ENCODE measurements around the gene THNSL1. TPM values are rescaled to one million over a fixed set of nuclear protein-coding genes. Genes with fewer than 3 reads are reported as not detected.
A peak's percentile ranks its signal among the peaks of the same experiment; 100 is the strongest.

Gene THNSL1
- total and polyA plus RNA-seq, 9 of the 15 experiments (the other 6 are each of a cell fraction or from before 2014, with no cell fraction given), result 4.5 to 8.6 (median 6.3) TPM

DNA sequence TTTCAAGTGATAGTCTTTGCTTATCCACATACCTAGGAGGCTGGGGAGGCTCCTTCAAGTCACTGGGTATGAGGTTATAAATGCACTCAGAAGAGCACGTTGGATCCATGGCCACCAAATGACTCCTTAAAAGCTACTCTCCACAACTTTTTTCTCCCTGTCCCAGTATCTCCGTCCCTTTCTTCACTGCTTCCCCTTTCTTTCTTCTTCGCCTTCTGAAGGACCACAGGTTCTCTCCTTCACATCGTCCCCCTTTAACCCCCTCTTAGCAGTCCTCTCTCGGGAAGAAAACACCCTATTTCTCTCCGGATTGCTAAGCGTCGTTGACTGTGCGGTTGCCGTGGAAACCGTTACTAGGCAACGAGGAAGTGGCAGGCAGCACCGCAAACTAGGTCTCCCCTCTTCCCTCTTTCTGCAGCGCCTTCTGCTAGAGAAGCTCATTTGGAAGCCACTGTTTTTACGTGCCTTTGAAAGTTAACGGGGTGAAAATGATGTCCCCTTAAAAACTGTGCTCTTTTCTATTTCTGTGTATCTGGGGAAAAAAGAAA, 510 bp upstream of the THNSL1 start, which contains the start of gene ENKUR (continued):
- TF ChIP-seq, protein P1, sequence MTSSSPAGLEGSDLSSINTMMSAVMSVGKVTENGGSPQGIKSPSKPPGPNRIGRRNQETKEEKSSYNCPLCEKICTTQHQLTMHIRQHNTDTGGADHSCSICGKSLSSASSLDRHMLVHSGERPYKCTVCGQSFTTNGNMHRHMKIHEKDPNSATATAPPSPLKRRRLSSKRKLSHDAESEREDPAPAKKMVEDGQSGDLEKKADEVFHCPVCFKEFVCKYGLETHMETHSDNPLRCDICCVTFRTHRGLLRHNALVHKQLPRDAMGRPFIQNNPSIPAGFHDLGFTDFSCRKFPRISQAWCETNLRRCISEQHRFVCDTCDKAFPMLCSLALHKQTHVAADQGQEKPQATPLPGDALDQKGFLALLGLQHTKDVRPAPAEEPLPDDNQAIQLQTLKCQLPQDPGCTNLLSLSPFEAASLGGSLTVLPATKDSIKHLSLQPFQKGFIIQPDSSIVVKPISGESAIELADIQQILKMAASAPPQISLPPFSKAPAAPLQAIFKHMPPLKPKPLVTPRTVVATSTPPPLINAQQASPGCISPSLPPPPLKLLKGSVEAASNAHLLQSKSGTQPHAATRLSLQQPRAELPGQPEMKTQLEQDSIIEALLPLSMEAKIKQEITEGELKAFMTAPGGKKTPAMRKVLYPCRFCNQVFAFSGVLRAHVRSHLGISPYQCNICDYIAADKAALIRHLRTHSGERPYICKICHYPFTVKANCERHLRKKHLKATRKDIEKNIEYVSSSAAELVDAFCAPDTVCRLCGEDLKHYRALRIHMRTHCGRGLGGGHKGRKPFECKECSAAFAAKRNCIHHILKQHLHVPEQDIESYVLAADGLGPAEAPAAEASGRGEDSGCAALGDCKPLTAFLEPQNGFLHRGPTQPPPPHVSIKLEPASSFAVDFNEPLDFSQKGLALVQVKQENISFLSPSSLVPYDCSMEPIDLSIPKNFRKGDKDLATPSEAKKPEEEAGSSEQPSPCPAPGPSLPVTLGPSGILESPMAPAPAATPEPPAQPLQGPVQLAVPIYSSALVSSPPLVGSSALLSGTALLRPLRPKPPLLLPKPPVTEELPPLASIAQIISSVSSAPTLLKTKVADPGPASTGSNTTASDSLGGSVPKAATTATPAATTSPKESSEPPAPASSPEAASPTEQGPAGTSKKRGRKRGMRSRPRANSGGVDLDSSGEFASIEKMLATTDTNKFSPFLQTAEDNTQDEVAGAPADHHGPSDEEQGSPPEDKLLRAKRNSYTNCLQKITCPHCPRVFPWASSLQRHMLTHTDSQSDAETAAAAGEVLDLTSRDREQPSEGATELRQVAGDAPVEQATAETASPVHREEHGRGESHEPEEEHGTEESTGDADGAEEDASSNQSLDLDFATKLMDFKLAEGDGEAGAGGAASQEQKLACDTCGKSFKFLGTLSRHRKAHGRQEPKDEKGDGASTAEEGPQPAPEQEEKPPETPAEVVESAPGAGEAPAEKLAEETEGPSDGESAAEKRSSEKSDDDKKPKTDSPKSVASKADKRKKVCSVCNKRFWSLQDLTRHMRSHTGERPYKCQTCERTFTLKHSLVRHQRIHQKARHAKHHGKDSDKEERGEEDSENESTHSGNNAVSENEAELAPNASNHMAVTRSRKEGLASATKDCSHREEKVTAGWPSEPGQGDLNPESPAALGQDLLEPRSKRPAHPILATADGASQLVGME (CRISPR knock-in tag; IDR thresholded peaks at IDR 0.05), result peak; percentile 13; the same call in 1 of the 2 replicates

DNA sequence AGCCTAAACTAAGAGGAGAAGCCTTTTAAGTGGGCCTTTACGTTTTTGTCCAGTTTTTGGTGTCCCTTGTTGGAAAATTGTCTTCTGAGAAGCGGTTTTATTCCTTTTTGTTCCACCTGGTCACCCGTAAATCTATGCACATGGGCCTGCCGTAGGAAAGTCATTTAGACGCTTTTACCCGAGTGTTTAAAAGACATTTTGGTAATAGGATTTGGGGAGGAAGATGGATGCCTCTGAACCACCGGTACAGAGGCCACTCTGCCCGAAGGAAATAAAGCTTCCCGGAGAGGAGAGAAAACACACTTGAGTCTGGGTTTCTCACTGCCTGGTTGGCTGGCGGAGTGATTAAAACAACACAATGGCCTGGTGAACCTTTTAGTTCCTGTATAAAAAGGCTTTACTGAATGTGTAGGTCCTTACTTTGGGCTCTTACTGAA, 760 bp downstream of the THNSL1 start:
- no peaks in the 10 kb centered on the region; the same call in 2 of the 3 replicates for H3K36me3 ChIP-seq (ENCODE audit: control insufficient read depth, insufficient read depth, low read length)
- H3K4me2 ChIP-seq (ENCODE audit: insufficient read depth, low read length), result peak overlapping the region; percentile 86
- BruUV-seq (replicated peaks), result TSS peak; percentile 85
- CTCF ChIA-PET (ENCODE audit: low intra/inter-chr PET ratio), result no interaction called here
- no peaks in the 10 kb centered on the region for H4K20me1 ChIP-seq (replicated peaks; ENCODE audit: control insufficient read depth, insufficient read depth, low read length)
- peak overlapping the region; percentile 94 for H2AFZ ChIP-seq (ENCODE audit: low read depth, low read length)
- POLR2A ChIA-PET, result interaction anchor here (0.9 to 1.4 kb wide), 3 partner anchors 10 to 314 kb away, joined by 3 to 6 read pairs (median 3); no protein-coding TSS in a partner anchor
- ATAC-seq (peak; percentile 0; the same call in 1 of the 3 replicates), FAIRE-seq (no peak), DNase-seq (ENCODE audit: extremely low read depth in 1 of 4, low spot score in 3 of 4) (peak in 3 of 4 experiments; percentile 14 to 52 (median 30))
- peaks cover 7 to 9% of the 10 kb centered on the region in 2 experiments for H3K4me1 ChIP-seq (replicated peaks in 1 of 2; ENCODE audit: control insufficient read depth in 2 of 2, insufficient read depth in 2 of 2, low read length in 2 of 2)
- intact Hi-C loops (cut with micrococcal nuclease), result loop anchor here (2.0 to 10.0 kb wide), 3 partner anchors 62 to 292 kb away; partner anchors contain the start of genes ARHGAP21 and PRTFDC1
- no peaks in the 10 kb centered on the region for H3K9me3 ChIP-seq (replicated peaks; ENCODE audit: control insufficient read depth, insufficient read depth, low read depth, low read length)
- WGBS (ENCODE audit: insufficient coverage, low coverage, missing lambda C conversion rate), result 3% methylated on average over 9 of the region's 10 CpGs
- in situ Hi-C loops (cut with MboI), result no loop called here
- H3K9me1 ChIP-seq (ENCODE audit: control insufficient read depth, insufficient read depth, low read length), result no peaks in the 10 kb centered on the region
- H3K27ac ChIP-seq (ENCODE audit: extremely low read depth, low read depth, low read length), result peak overlapping the region; percentile 94
- peak overlapping the region; percentile 49 for H3K4me3 ChIP-seq
- H3K9ac ChIP-seq (ENCODE audit: insufficient read depth in 1 of 2, low read depth in 2 of 2, low read length in 2 of 2), result peak overlapping the region; percentile 86 to 96
- peaks cover 14% of the 10 kb centered on the region for H3K79me2 ChIP-seq (ENCODE audit: control insufficient read depth, insufficient read depth, low read length)
- H3K27me3 ChIP-seq (ENCODE audit: control insufficient read depth in 2 of 2, insufficient read depth in 2 of 2, low read length in 2 of 2), result no peaks in the 10 kb centered on the region
- TF ChIP-seq ASH1L (IDR thresholded peaks at IDR 0.05; ENCODE audit: borderline replicate concordance, low read depth, partially characterized antibody) (no peak), ZNF41 (CRISPR knock-in tag; conservative IDR thresholded peaks at IDR 0.05) (no peak), PTRF (tag; IDR thresholded peaks at IDR 0.05) (no peak), RBM22 (IDR thresholded peaks at IDR 0.05; ENCODE audit: low read depth, low read length, poor library complexity, severe bottlenecking) (no peak), TOE1 (IDR thresholded peaks at IDR 0.05; ENCODE audit: borderline replicate concordance) (no peak), TOE1 (CRISPR knock-in tag; IDR thresholded peaks at IDR 0.05; ENCODE audit: borderline replicate concordance, low read depth) (no peak), TGIF2 (CRISPR knock-in tag; IDR thresholded peaks at IDR 0.05) (no peak), NR2C2 (CRISPR knock-in tag; IDR thresholded peaks at IDR 0.05) (no peak), NR2C2 (tag; IDR thresholded peaks at IDR 0.05) (peak; percentile 29; the same call in 1 of the 2 replicates), CREB1 (IDR thresholded peaks at IDR 0.05) (no peak), CREB1 (CRISPR knock-in tag; IDR thresholded peaks at IDR 0.05) (no peak)
- TF ChIP-seq, protein P2, sequence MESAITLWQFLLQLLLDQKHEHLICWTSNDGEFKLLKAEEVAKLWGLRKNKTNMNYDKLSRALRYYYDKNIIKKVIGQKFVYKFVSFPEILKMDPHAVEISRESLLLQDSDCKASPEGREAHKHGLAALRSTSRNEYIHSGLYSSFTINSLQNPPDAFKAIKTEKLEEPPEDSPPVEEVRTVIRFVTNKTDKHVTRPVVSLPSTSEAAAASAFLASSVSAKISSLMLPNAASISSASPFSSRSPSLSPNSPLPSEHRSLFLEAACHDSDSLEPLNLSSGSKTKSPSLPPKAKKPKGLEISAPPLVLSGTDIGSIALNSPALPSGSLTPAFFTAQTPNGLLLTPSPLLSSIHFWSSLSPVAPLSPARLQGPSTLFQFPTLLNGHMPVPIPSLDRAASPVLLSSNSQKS (CRISPR knock-in tag; IDR thresholded peaks at IDR 0.05), result no peak
